Muscle layer of duodenum (tissue), 2 donors: ENCODE data around the gene CLMN.
A peak's percentile ranks its signal among the peaks of the same experiment; 100 is the strongest.

Experiments
- H3K27ac ChIP-seq: one replicate; pipeline ENCODE4 v1.7.0; 2013; ENCODE audit warnings: mild to moderate bottlenecking, low read length
- H3K27me3 ChIP-seq: one replicate; pipeline ENCODE4 v1.7.0; 2013; ENCODE audit warnings: low read depth, mild to moderate bottlenecking, control low read depth, low read length
- H3K36me3 ChIP-seq, 2 donors: one replicate each; pipeline ENCODE4 v1.7.0; 2013; ENCODE audit warnings: low read length in 2 of 2, control low read depth in 1 of 2, mild to moderate bottlenecking in 1 of 2; ENCODE audit not compliant: insufficient read depth in 2 of 2, control insufficient read depth in 1 of 2
- H3K4me1 ChIP-seq, 2 donors: one replicate each; pipeline ENCODE4 v1.7.0; 2013; ENCODE audit warnings: low read length in 2 of 2, mild to moderate bottlenecking in 2 of 2, control low read depth in 1 of 2, moderate library complexity in 1 of 2; ENCODE audit not compliant: insufficient read depth in 2 of 2, control insufficient read depth in 1 of 2
- H3K4me3 ChIP-seq, 2 donors: one replicate each; pipeline ENCODE4 v1.7.0; 2013; ENCODE audit warnings: low read length in 2 of 2, low read depth in 1 of 2, mild to moderate bottlenecking in 1 of 2
- H3K9me3 ChIP-seq, 2 donors: one replicate each; pipeline ENCODE4 v1.7.0; 2013; ENCODE audit warnings: low read length in 2 of 2, control low read depth in 1 of 2, mild to moderate bottlenecking in 1 of 2; ENCODE audit not compliant: control insufficient read depth in 1 of 2
- donor health status: healthy.

Gene CLMN

GRCh38 chr14:95318399-95319311 lies 1.1 kb downstream of the CLMN start:
- Histone ChIP-seq H3K27ac (peak overlapping the region; percentile 48), H3K4me1 (peaks cover 6 to 7% of the 10 kb centered on the region in 2 donors), H3K9me3 (no peaks in the 10 kb centered on the region), H3K36me3 (no peaks in the 10 kb centered on the region), H3K27me3 (no peaks in the 10 kb centered on the region), H3K4me3 (peak overlapping the region; percentile 58 to 88)

DNA sequence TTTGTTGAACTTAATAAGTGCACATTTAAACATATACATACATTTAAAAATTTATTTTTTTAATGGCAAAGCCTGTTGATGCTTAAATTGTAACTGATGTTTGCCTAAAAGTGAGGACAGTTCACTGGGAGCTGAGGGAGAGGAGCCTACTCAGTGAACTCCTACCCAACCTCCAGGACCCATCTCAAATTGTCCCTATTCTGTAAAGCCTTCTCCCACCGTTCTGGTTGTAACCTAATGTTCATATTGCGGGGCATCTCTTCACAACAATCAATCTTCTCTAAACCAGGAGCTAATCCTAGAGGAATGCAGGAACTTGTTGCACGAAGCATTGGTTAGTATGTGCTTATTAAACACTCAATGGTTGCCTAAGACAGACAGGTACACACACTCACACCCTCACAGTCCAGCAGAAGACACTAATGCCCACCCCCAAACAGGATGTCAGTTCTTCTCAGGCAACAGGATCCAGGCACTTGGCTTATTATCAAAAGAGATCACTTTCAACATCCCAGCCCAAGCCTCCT lies 1.8 kb downstream of the CLMN start:
- no peaks in the 10 kb centered on the region for H3K9me3 ChIP-seq
- no peak overlapping the region for H3K4me3 ChIP-seq
- H3K27me3 ChIP-seq: no peaks in the 10 kb centered on the region
- peaks cover 10 to 11% of the 10 kb centered on the region in 2 donors for H3K4me1 ChIP-seq
- no peaks in the 10 kb centered on the region for H3K36me3 ChIP-seq
- no peak overlapping the region for H3K27ac ChIP-seq

DNA sequence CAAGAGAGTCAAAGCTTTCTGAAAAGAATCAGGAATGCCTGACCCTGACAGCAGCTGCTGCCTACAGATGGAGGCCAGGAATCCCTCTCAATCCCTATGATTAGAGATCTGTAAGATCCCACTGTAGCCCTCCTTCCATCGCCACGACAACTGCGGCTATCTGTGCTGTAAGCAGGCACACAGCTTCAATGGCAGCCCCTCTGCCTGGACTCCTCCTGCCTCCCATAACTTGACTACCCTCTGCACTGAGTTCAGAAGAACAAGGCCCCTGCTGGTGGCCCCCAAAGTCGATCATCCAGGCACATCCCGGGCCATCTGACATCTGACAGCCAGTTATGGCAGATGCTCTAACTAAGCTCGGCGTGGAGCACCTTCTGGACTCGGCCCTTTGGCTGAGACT lies 2.9 kb downstream of the CLMN start:
- H3K27me3 ChIP-seq: no peaks in the 10 kb centered on the region
- no peaks in the 10 kb centered on the region for H3K36me3 ChIP-seq
- no peak overlapping the region for H3K4me3 ChIP-seq
- H3K9me3 ChIP-seq: no peaks in the 10 kb centered on the region
- peaks cover 10 to 11% of the 10 kb centered on the region in 2 donors for H3K4me1 ChIP-seq
- H3K27ac ChIP-seq: no peak overlapping the region

DNA sequence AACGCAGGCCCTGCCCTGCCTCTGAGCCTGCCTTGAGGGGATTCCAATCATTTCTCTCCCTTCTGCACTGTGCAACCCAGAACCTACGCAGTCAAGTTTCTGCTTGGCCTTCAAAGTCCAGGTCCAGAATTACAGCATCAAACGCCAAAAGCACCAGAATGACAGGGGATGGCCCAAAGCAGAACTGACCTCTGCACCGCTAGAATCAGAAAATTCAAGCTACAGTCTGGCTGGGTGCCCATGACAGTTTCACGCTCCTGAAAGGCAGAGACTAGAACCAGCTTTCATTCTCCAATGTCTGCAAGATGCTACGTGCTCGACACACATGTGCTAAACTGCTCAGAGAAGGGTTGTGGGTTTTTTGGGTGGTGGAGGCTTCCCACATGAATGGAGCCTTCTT lies 4.1 kb downstream of the CLMN start:
- Histone ChIP-seq H3K27ac (no peak overlapping the region), H3K9me3 (no peaks in the 10 kb centered on the region), H3K4me3 (no peak overlapping the region), H3K27me3 (no peaks in the 10 kb centered on the region), H3K36me3 (no peaks in the 10 kb centered on the region), H3K4me1 (peaks cover 10 to 11% of the 10 kb centered on the region in 2 donors)

GRCh38 chr14:95315156-95315555 lies 4.6 kb downstream of the CLMN start:
- Histone ChIP-seq H3K4me3 (no peak overlapping the region), H3K27ac (no peak overlapping the region), H3K36me3 (no peaks in the 10 kb centered on the region), H3K4me1 (peaks cover 10 to 11% of the 10 kb centered on the region in 2 donors), H3K9me3 (no peaks in the 10 kb centered on the region), H3K27me3 (no peaks in the 10 kb centered on the region)

DNA sequence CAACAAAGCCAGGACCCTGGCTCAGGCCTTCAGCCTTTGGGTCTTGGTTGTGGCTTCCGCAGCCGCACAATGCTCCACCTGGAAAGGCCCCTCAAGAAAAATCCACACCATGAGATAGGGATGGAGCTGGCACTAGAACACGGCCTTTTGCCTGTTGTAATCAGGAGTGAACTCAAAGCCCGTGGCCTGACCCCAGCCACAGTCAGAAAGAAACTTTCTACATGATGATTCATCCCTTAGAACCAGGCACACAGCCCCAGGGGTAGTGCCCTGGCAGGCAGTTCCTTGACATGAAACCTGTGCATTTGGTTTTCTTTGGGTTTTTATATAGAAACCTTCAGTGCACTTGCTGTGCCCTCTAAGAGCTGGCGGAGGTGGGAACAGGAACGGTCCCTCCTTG lies 5.1 kb downstream of the CLMN start:
- Histone ChIP-seq H3K9me3 (no peaks in the 10 kb centered on the region), H3K4me1 (peaks cover 10 to 11% of the 10 kb centered on the region in 2 donors), H3K27ac (peak overlapping the region; percentile 6), H3K27me3 (no peaks in the 10 kb centered on the region), H3K4me3 (no peak overlapping the region), H3K36me3 (no peaks in the 10 kb centered on the region)

- H3K27me3 ChIP-seq: no peaks in the 10 kb centered on the region
- H3K4me1 ChIP-seq: peaks cover 6 to 10% of the 10 kb centered on the region in 2 donors
- H3K36me3 ChIP-seq: no peaks in the 10 kb centered on the region
- H3K9me3 ChIP-seq: no peaks in the 10 kb centered on the region
- peak overlapping the region; percentile 3 for H3K27ac ChIP-seq
- H3K4me3 ChIP-seq: no peak overlapping the region
Observed at GRCh38 chr14:95313707-95314106, 6.0 kb downstream of the CLMN start.

- H3K27me3 ChIP-seq: no peaks in the 10 kb centered on the region
- peaks cover 6 to 10% of the 10 kb centered on the region in 2 donors for H3K4me1 ChIP-seq
- peak overlapping the region; percentile 3 for H3K27ac ChIP-seq
- no peaks in the 10 kb centered on the region for H3K36me3 ChIP-seq
- no peak overlapping the region for H3K4me3 ChIP-seq
- no peaks in the 10 kb centered on the region for H3K9me3 ChIP-seq
Observed at GRCh38 chr14:95313190-95313589, 6.5 kb downstream of the CLMN start.

DNA sequence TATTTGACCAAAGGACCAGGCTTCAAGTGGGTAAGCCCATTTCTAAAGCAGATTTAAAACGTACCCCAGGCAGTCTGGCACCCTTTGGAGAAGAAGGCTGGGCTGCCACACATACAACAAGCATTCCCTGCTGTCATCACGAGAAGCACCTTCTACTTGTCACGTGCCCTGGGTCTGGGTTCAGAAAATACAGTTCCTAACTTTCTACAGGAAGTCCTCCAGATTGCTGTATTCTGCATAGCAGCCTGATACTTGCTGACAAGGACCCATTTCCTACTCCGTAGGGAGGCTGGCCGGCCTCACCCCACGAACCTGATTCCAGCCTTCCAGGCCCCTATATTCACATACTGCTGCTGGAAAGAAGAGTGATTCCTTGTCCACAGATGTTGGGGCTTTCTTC lies 7.4 kb downstream of the CLMN start:
- Histone ChIP-seq H3K27ac (no peak overlapping the region), H3K36me3 (no peaks in the 10 kb centered on the region), H3K4me1 (peaks cover 6 to 10% of the 10 kb centered on the region in 2 donors), H3K4me3 (no peak overlapping the region), H3K9me3 (no peaks in the 10 kb centered on the region), H3K27me3 (no peaks in the 10 kb centered on the region)

DNA sequence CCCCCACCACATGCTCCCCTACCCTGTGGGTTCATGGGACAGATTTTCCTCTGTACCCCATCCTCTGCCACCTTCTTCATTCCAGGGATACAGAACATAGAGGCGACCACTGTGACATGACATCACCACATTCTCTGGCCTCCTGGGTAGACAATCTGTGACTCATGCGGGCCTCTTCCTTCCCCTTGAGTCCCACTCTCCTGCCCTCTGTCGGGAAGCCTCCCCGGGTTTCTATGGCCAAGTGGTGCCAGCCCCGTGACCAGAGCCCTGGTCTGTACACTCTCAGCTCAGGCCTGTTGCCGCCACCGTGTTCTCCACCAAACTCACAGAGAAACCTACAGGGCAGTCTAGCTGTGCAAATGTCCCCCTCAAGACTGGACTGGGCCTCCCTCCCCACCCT lies 8.0 kb downstream of the CLMN start:
- Histone ChIP-seq H3K9me3 (no peaks in the 10 kb centered on the region), H3K4me3 (no peak overlapping the region), H3K36me3 (no peaks in the 10 kb centered on the region), H3K27me3 (no peaks in the 10 kb centered on the region), H3K27ac (no peak overlapping the region), H3K4me1 (peaks cover 6 to 10% of the 10 kb centered on the region in 2 donors)

- Histone ChIP-seq H3K4me3 (no peak overlapping the region), H3K4me1 (peaks cover 6 to 10% of the 10 kb centered on the region in 2 donors), H3K27ac (no peak overlapping the region)
Observed at GRCh38 chr14:95310635-95311380, 8.9 kb downstream of the CLMN start.

More at GRCh38 chr14:95310635-95311380, 8.9 kb downstream of the CLMN start:
- Histone ChIP-seq H3K36me3 (no peaks in the 10 kb centered on the region), H3K9me3 (no peaks in the 10 kb centered on the region), H3K27me3 (no peaks in the 10 kb centered on the region)
